Uterus (tissue), 4 donors: ENCODE measurements around the gene FUT1. TPM values are rescaled to one million over a fixed set of nuclear protein-coding genes. Genes with fewer than 3 reads are reported as not detected.

Source experiments
- DNase-seq, 2 donors: peaks; one replicate each; pipeline ENCODE4 v3.0.0-alpha.2; 2019 to 2020
- H3K27ac ChIP-seq, 2 donors: fragments of 200-600 bp; sonication (generic); 1 replicate in 1 of 2; 2 replicates in 1 of 2; pipeline ENCODE4 v1.5.1; 2016 to 2018
- H3K27me3 ChIP-seq, 2 donors: fragments of 200-600 bp; sonication (generic); one replicate each; pipeline ENCODE4 v1.5.1; 2018 to 2019; ENCODE audit warnings: control low read depth in 1 of 2
- H3K36me3 ChIP-seq, 2 donors: fragments of 200-600 bp; sonication (generic); one replicate each; pipeline ENCODE4 v1.5.1; 2019; ENCODE audit warnings: control low read depth in 1 of 2
- H3K4me1 ChIP-seq, 2 donors: fragments of 200-600 bp; sonication (generic); one replicate each; pipeline ENCODE4 v1.5.1; 2018 to 2019; ENCODE audit warnings: control low read depth in 1 of 2
- H3K4me3 ChIP-seq, 2 donors: fragments of 200-600 bp; sonication (generic); 1 replicate in 1 of 2; 2 replicates in 1 of 2; pipeline ENCODE4 v1.5.1; 2018 to 2019; ENCODE audit warnings: mild to moderate bottlenecking in 1 of 2
- H3K9me3 ChIP-seq, 2 donors: fragments of 200-600 bp; sonication (generic); one replicate each; pipeline ENCODE4 v1.5.1; 2019; ENCODE audit warnings: control low read depth in 1 of 2
- CTCF ChIP-seq, 4 experiments: fragments of 200-600 bp in 2 of 4; fragments of 450-650 bp in 2 of 4; sonication (generic) in 2 of 4; IDR thresholded peaks; one replicate each; pipeline ENCODE4 v1.5.1; 2016 to 2019; ENCODE audit warnings: antibody characterized with exemption in 4 of 4, mild to moderate bottlenecking in 2 of 4, moderate library complexity in 1 of 4
- POLR2A ChIP-seq, 2 donors: fragments of 450-650 bp; IDR thresholded peaks; one replicate each; pipeline ENCODE4 v1.6.1; 2016; ENCODE audit warnings: antibody characterized with exemption in 2 of 2, mild to moderate bottlenecking in 1 of 2, moderate library complexity in 1 of 2
- intact Hi-C: fragments of 100-400 bp; cut with DNase I; formaldehyde crosslinking; loops from one replicate; pipeline ENCODE4 v1.15.1; 2023; ENCODE audit warnings: low total_unique reads
- small RNA-seq: library from RNA; depleted of rRNA; stranded (forward); fragments of <200 nt; gene quantifications from one replicate; pipeline ENCODE3, GENCODE V24; 2016
- total RNA-seq, 4 donors: library from RNA; depleted of rRNA in 3 of 4; stranded (reverse); fragments of >200 nt in 3 of 4; gene quantifications; one replicate each; pipeline versions ENCODE4 v1.1.0 to v1.2.4, GENCODE V29; 2014 to 2023
- donor health status: DM: yes; HTN: yes; CAD: no.

The FUT1 gene
- total RNA-seq, 4 donors from 2014 or later = 1.5 to 17.7 (median 4.4) TPM

- H3K36me3 ChIP-seq = no peaks in the 10 kb centered on the region
- no peak overlapping the region for H3K4me3 ChIP-seq
- no peak for DNase-seq
- intact Hi-C loops = no loop called here
- H3K27me3 ChIP-seq = no peaks in the 10 kb centered on the region
- no peak for TF ChIP-seq CTCF (IDR thresholded peaks at IDR 0.05)
- no peak for TF ChIP-seq POLR2A (IDR thresholded peaks at IDR 0.05)
- no peaks in the 10 kb centered on the region for H3K9me3 ChIP-seq
- no peak overlapping the region for H3K27ac ChIP-seq
- no peaks in the 10 kb centered on the region for H3K4me1 ChIP-seq
These were observed 49.7 kb downstream of the FUT1 start for GRCh38 chr19:48702701-48703100.

- DNase-seq = no peak
- Histone ChIP-seq H3K9me3 (no peaks in the 10 kb centered on the region), H3K27me3 (no peaks in the 10 kb centered on the region), H3K4me3 (no peak overlapping the region), H3K36me3 (no peaks in the 10 kb centered on the region), H3K4me1 (no peaks in the 10 kb centered on the region), H3K27ac (no peak overlapping the region)
- intact Hi-C loops = no loop called here
- TF ChIP-seq CTCF (IDR thresholded peaks at IDR 0.05) (no peak), POLR2A (IDR thresholded peaks at IDR 0.05) (no peak)
These were observed 54.4 kb downstream of the FUT1 start for GRCh38 chr19:48698046-48698445.

Small RNAs within 50 kb of the gene (small RNA-seq; reads per million reads assigned to genes)
- not detected for gene RNU6-317P

Other genes with a start within 250 kb of the FUT1 start
- under 1 TPM in 2 of 4 donors, not detected in 2; 0.28 to 0.52 TPM for gene LMTK3, start 240.8 kb downstream of the FUT1 start, total RNA-seq
- under 1 TPM in 1 of 4 donors, not detected in 3; 0.41 TPM for gene SULT2B1, start 200.5 kb downstream of the FUT1 start, total RNA-seq
- gene SPACA4, start 145.9 kb downstream of the FUT1 start, total RNA-seq = not detected
- 1 to 10 TPM in 2 of 4 donors, not detected in 2; 1.8 TPM for gene FAM83E, start 137.6 kb downstream of the FUT1 start, total RNA-seq
- gene RPL18, start 133.5 kb downstream of the FUT1 start, total RNA-seq = 1,000 to 10,000 TPM; 1,515 to 5,795 (median 3,195) TPM
- gene SPHK2, start 133.1 kb downstream of the FUT1 start, total RNA-seq = 10 to 100 TPM; 10.0 to 27.2 (median 21.7) TPM
- gene DBP, start 115.3 kb downstream of the FUT1 start, total RNA-seq = 10 to 100 TPM in 2 of 4 donors, 1 to 10 TPM in 1, not detected in 1; 3.1 to 29.8 (median 11.3) TPM
- gene CA11, start 106.5 kb downstream of the FUT1 start, total RNA-seq = 10 to 100 TPM in 2 of 4 donors, under 1 TPM in 2; 0.51 to 55.1 (median 8.1) TPM
- 1 to 10 TPM in 2 of 4 donors, not detected in 2; 1.1 to 4.1 TPM for gene NTN5, start 79.6 kb downstream of the FUT1 start, total RNA-seq
- 1 to 10 TPM in 1 of 4 donors, not detected in 3; 1.0 TPM for gene FUT2, start 56.7 kb downstream of the FUT1 start, total RNA-seq
- 10 to 100 TPM in 1 of 4 donors, 1 to 10 TPM in 1, under 1 TPM in 1, not detected in 1; 0.26 to 24.2 (median 3.0) TPM for gene MAMSTR, start 32.9 kb downstream of the FUT1 start, total RNA-seq
- gene RASIP1, start 12.0 kb downstream of the FUT1 start, total RNA-seq = 100 to 1,000 TPM in 1 of 4 donors, 10 to 100 TPM in 2, 1 to 10 TPM in 1; 5.9 to 105 (median 31.9) TPM
- gene IZUMO1, start 5.7 kb downstream of the FUT1 start, total RNA-seq = 1 to 10 TPM in 1 of 4 donors, under 1 TPM in 1, not detected in 2; under 0.01 to 2.3 TPM
- gene FGF21, start 2.9 kb upstream of the FUT1 start, total RNA-seq = not detected
- gene BCAT2, start 58.4 kb upstream of the FUT1 start, total RNA-seq = 10 to 100 TPM in 3 of 4 donors, 1 to 10 TPM in 1; 9.2 to 54.3 (median 24.6) TPM
- gene HSD17B14, start 83.8 kb upstream of the FUT1 start, total RNA-seq = 10 to 100 TPM in 1 of 4 donors, 1 to 10 TPM in 3; 5.6 to 31.9 (median 8.7) TPM
- 10 to 100 TPM in 2 of 4 donors, 1 to 10 TPM in 2; 1.3 to 60.4 (median 10.4) TPM for gene PLEKHA4, start 116.0 kb upstream of the FUT1 start, total RNA-seq
- 10 to 100 TPM; 28.6 to 53.0 (median 30.9) TPM for gene PPP1R15A, start 119.8 kb upstream of the FUT1 start, total RNA-seq
- under 1 TPM in 2 of 4 donors, not detected in 2; 0.14 to 0.70 TPM for gene TULP2, start 146.1 kb upstream of the FUT1 start, total RNA-seq
- gene NUCB1, start 147.7 kb upstream of the FUT1 start, total RNA-seq = 100 to 1,000 TPM in 3 of 4 donors, 10 to 100 TPM in 1; 98.5 to 211 (median 173) TPM
- under 1 TPM in 2 of 4 donors, not detected in 2; 0.41 to 0.95 TPM for gene DHDH, start 181.1 kb upstream of the FUT1 start, total RNA-seq
- 10 to 100 TPM; 16.5 to 84.5 (median 39.5) TPM for gene BAX, start 202.2 kb upstream of the FUT1 start, total RNA-seq
- 1,000 to 10,000 TPM in 3 of 4 donors, 100 to 1,000 TPM in 1; 472 to 2,968 (median 1,570) TPM for gene FTL, start 212.7 kb upstream of the FUT1 start, total RNA-seq
- 10 to 100 TPM in 3 of 4 donors, 1 to 10 TPM in 1; 4.9 to 39.8 (median 16.6) TPM for gene GYS1, start 240.7 kb upstream of the FUT1 start, total RNA-seq
- gene RUVBL2, start 241.2 kb upstream of the FUT1 start, total RNA-seq = 100 to 1,000 TPM in 1 of 4 donors, 10 to 100 TPM in 3; 51.9 to 109 (median 77.7) TPM